HG03159 (cell line): Measurements from ENCODE around the gene TOP1.

Experiments
- ATAC-seq: cut with Tn5 transposase; IDR thresholded peaks from one replicate; pipeline ENCODE4 v1.9.1; 2021; ENCODE audit warnings: mild to moderate bottlenecking, moderate library complexity; ENCODE audit not compliant: unreplicated experiment

The TOP1 gene

DNA sequence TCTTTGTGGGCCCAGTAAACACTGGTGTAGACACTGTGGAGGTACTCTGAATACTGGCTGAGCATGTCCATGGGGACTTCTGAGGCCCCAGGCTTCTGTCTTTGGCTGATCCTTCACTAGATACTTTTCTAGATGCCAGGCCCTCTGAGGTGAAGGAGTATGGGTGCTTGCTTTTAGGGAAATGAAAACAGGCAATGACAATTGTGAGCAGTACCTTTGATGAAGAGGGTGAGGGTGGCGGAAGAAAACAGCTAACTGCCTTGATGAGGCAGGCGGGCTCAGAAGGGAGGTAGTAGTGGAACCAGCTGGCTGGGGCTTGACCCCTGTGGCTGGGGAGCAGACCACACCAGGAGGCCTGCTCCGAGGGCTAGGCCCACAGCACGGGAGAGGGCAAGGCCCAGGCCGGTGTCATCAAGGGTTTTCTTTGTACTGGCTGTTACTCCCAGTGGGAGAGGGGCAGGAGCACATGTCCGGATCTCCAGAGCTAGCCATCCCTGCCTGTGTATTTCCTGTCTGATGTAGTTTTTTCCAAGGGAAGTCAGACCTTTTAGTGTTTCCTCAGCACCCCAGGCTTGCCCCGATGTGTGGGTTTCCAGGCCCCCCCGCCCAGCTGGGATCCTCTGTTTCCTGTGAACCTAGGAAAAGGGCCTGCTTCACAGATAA lies 112.7 kb downstream of the TOP1 start:
- ATAC-seq: no peak

GRCh38 chr20:41142245-41142644 lies 113.6 kb downstream of the TOP1 start:
- ATAC-seq: no peak

GRCh38 chr20:41142919-41143318 lies 114.3 kb downstream of the TOP1 start:
- no peak for ATAC-seq

- no peak for ATAC-seq
These were observed 114.7 kb downstream of the TOP1 start for GRCh38 chr20:41143354-41143753.

- ATAC-seq: no peak
These were observed 116.7 kb downstream of the TOP1 start for GRCh38 chr20:41145317-41145716.

DNA sequence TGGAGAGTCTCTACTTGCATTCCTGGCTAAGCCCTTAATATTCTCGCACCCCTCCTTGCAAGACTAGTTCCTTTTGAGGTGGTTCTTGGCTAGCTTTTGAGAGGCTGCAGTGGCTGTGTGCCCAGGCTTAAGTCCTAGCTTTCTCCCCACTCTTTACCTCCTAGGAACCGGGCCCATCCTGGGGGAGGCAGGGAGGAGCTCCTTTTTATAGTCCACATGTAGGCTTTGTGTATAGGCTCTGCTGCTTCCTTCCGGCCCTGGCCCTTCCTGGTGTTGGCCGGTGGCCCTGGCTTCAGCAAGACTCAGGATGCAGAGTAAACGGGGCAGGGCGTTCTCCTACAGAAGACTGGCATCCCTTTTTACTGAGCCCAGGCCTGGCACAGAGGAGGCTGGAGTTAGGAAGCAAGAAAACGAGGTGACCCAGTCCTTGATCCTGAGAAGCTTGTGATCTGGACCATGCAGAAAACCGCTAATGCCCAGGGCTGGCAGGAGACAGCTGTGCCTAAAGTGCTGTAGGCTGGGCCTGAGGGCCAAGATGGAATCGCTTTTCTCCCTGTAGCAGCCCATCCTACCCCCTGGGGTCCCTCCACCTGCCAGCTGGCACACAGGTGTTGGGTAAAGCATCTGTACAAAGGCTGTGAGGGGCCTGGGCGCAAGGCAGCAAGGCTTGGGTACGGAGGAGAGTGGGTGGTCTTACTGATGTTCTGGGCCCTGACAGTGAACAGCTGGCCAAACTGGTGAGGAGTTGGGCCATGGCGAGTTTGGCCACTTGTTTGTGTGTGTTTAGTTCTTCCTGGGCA lies 117.4 kb downstream of the TOP1 start:
- ATAC-seq: no peak

DNA sequence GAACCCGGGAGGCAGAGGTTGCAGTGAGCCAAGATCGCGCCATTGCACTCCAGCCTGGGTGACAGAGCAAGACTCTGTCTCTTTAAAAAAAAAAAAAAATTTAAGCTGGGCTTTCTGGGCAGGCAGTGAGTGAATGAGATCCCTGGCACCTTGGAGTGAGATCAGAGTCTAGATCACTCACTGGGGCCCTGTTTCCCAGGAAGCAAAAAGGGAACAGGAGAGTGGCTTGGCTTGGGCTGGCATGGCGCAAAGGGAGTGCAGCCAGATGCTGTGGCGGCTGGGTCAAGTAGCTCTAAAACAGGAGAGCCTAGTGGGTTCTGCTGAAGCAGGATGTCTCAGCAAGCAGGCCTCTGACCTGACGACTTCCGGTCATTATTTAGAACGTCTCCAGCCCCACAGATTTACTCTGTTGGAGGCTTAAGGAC lies 119.2 kb downstream of the TOP1 start:
- ATAC-seq: no peak

DNA sequence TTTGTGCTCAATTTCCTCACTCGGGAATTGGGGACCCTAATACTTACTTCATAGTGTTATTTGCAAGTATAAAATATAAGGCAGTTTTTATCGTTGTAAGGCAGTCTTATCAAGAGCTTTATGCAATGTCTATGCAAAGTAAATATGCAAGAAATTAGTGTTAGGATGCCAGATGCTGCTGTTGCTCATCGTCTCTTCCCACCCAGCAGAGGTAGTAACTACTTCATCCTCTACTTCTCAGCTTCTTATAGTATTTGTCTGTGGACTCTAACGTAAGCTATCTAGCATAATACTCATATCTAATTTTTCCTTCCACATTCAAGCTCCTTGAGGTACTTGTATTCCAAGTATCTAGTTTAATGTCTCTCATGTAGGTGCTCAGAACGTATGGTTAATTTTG lies 120.3 kb downstream of the TOP1 start:
- ATAC-seq: no peak

- ATAC-seq: no peak
These were observed 122.0 kb downstream of the TOP1 start for GRCh38 chr20:41150664-41151063.

DNA sequence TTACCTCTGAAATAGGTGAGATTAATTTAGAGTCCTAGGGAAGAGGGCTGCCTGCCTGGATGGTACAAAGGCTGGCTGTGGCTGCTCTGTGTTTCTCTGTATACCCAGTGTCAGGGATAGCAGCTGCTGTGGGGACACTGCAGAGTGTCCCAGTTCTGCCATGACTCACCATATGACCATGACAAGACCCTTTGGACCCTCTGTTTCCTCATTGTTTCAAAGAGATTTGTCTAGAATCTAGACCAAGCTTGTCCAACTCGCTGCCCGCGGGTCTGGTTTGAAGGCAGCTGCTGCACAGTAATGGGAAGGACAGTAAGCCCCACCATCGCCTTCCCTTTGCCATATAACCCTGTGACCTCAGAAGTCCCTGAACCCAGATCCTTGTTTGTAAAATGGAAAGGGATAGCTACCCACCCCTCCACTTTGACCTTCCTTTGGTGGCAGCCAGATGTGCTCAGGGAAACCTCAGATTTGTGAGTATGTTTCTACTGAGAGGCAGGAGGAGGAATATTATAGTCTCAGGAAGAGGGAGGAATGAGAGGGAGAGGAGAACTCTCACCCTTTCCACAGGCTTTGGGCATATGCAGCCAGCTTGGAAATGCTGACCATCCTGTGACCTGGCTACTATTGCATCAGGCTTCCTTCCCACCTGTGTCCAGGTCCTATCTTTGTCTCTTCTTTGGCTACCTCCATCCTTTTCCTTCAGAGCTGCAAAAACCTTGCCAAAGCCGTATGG lies 122.7 kb downstream of the TOP1 start:
- no peak for ATAC-seq

DNA sequence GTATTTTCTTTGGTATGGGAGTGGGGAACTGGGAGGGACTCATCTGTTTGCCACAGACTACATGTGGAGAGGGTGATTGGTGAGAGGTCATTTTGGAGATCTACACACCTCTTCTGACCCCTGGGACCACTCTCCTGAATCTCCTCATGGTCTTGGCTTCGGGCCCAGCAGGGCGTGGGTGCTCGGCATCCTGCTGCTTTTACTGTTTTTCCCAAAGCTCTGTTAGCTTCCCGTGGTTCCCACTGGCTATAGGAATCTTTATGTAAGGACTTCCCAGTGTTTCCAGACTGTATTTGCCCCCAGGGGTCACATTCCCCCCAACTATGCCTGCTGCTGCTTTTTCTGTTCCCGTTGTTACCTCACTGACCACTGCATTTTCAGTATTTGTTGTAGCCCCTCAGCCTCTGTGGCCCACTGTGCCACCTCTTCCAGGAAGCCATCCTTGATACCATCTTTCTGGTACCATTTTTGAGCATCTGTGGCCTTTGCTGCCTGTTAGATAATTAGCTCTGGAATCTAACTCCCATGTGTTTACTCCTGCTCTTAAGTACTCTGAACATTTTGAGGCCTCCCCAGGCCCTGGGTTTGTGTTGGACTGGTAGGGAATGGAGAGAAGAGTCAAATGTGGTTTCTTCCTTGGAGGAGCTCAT lies 123.6 kb downstream of the TOP1 start:
- ATAC-seq: no peak

- no peak for ATAC-seq
These were observed 126.0 kb downstream of the TOP1 start for GRCh38 chr20:41154436-41155176.

DNA sequence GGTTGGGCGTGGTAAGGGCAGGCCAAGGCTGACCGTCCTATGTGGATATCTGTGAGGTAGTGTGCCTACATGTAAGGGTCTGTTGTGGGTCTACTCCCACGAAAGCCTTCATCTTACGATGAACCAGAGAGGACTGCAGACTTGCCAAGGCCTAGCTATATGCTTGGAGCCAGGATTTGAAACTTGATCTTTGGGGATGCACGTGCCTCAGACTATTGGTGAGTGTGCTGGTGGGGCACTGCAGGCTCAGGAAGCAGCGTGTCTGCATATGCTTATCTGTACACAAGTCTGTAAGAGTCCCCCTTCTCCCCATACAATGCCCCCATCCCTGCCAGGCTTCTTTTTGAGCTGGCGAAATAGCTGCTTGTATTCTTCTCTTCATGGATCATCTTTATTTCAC lies 126.6 kb downstream of the TOP1 start:
- ATAC-seq: no peak

GRCh38 chr20:41158082-41158625 lies 129.5 kb downstream of the TOP1 start:
- no peak for ATAC-seq

DNA sequence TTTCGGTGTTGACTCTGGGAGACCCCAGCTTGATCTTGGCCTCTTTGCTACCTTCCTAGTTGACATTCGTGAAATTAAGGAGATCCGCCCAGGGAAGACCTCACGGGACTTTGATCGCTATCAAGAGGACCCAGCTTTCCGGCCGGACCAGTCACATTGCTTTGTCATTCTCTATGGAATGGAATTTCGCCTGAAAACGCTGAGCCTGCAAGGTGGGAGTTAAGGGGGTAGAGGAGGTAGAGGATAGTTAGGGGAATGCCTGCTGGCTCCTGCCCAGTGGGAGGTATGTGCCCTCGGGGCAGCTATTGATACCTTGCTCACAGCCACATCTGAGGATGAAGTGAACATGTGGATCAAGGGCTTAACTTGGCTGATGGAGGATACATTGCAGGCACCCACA lies 130.9 kb downstream of the TOP1 start:
- ATAC-seq: no peak

DNA sequence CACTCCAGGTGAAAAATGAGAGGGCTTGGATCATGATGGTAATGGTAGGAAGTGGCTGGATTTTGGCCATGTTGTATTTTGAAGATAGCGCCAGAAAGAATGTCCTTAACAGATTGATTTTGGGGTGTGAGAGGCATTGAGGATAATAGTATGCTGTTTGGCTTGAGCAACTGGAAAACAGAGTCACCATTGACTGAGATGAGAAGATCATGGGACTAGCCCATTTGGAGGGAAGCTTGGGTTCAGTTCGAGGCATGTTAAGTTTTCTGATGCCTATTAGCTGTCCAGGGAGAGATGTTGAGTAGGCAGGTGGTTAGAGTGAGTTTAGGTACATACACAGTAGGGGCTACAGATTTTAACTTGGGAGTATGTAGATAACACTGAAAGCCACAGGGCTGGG lies 132.1 kb downstream of the TOP1 start:
- no peak for ATAC-seq

DNA sequence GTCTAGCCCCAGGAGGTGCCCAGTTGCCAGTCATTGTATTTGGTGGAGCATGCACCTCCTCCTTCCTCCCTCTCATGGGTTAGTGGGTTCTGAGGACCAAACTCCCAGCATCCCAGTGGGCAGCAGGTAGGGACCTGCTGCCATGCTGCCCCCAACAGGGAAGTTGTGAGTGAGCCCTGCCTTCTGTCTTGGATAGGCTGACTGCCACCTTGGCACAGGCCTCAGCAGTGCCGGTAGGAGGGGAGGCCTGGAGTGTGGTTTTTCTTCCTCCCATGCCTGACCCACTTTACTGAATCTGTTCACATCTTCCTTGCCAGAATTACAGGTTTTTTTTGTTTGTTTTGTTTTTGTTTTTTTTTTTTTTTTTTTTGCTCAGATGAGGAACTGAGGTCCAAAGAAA lies 133.3 kb downstream of the TOP1 start:
- ATAC-seq: no peak

- ATAC-seq: no peak
These were observed 133.8 kb downstream of the TOP1 start for GRCh38 chr20:41162396-41162795.

DNA sequence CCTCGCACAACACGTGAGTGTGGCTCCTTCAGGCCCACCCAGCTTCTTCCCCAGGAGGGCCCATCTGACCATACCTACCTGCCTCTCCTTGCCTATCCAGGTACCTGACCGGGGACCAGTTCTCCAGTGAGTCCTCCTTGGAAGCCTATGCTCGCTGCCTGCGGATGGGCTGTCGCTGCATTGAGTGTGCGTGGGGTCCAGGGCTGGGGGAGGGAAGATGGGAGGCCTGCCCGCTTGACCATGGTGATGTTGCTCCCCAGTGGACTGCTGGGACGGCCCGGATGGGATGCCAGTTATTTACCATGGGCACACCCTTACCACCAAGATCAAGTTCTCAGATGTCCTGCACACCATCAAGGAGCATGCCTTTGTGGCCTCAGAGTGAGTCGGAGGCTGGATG lies 135.2 kb downstream of the TOP1 start:
- ATAC-seq: no peak
